ENCODE measurements around the gene CCIN. TPM values are rescaled to one million over a fixed set of nuclear protein-coding genes. Genes with fewer than 3 reads are reported as not detected.

Gene CCIN
- total and polyA plus RNA-seq, 2 of the 4 experiments (the other 2 are of a cell fraction): 0.80 to 1.1 TPM

- dilution Hi-C loops (cut with HindIII; ENCODE audit: low sequenced_read_pairs, unreplicated experiment): no loop called here
- Histone ChIP-seq H3K36me3 (ENCODE audit: control insufficient read depth, insufficient read depth, low read length) (peaks cover 54% of the 10 kb centered on the region), H3K4me3 (ENCODE audit: insufficient read depth, low read depth, low read length) (no peak overlapping the region), H3K79me1 (ENCODE audit: low read depth in 1 of 2, low read length in 2 of 2) (peaks cover 41 to 77% of the 10 kb centered on the region in 2 experiments), H3K27me3 (ENCODE audit: control insufficient read depth, insufficient read depth, low read length) (no peaks in the 10 kb centered on the region), H2BK20ac (ENCODE audit: low read depth, low read length) (no peak overlapping the region), H3K23ac (ENCODE audit: low read depth, low read length) (no peak overlapping the region), H3K4me1 (ENCODE audit: control insufficient read depth, insufficient read depth, low read length) (peaks cover 3% of the 10 kb centered on the region), H3K27ac (ENCODE audit: insufficient read depth, low read length) (no peak overlapping the region), H4K20me1 (ENCODE audit: insufficient read depth, low read length) (peaks cover 18% of the 10 kb centered on the region; the same call in 1 of the 2 replicates), H3K56ac (ENCODE audit: extremely low read depth, insufficient read depth, low read length) (no peak overlapping the region), H4K91ac (ENCODE audit: insufficient read depth, low read depth, low read length) (no peak overlapping the region), H2BK15ac (ENCODE audit: low read depth, low read length) (no peak overlapping the region), H4K5ac (ENCODE audit: low read depth, low read length) (no peak overlapping the region), H2AK9ac (replicated peaks; ENCODE audit: low read depth, low read length, poor library complexity) (no peak overlapping the region), H3K9ac (ENCODE audit: low read depth, low read length) (no peak overlapping the region), H3K4ac (ENCODE audit: low read depth, low read length) (no peak overlapping the region), H3K4me2 (ENCODE audit: low read depth, low read length) (no peak overlapping the region), H2AFZ (replicated peaks; ENCODE audit: low read length, poor library complexity) (no peak overlapping the region), H2AK5ac (ENCODE audit: low read depth, low read length) (no peak overlapping the region), H2BK120ac (ENCODE audit: low read depth, low read length) (no peak overlapping the region), H4K8ac (ENCODE audit: low read depth in 2 of 2, low read length in 2 of 2) (no peak overlapping the region), H3K14ac (replicated peaks; ENCODE audit: low read depth, low read length) (no peak overlapping the region), H2BK5ac (ENCODE audit: low read depth, low read length, poor library complexity, severe bottlenecking) (no peak overlapping the region), H3K9me1 (ENCODE audit: insufficient read depth, low read length) (peaks cover 11% of the 10 kb centered on the region), H3K18ac (ENCODE audit: low read depth, low read length) (no peak overlapping the region), H3K9me3 (ENCODE audit: control insufficient read depth, insufficient read depth, low read length) (peaks cover 6% of the 10 kb centered on the region)
- no TSS peak for BruUV-seq (replicated peaks)
- CTCF ChIA-PET: no interaction called here
- in situ Hi-C loops (cut with MboI; ENCODE audit: low sequenced_read_pairs): no loop called here
- WGBS, 2 experiments (ENCODE audit: extremely low coverage in 2 of 2, insufficient read length in 1 of 2): 100% methylated on average over 1 of the region's 5 CpGs; no CpG with 5 or more reads in 1 of the 2 experiments
- DNase-seq (no peak), ATAC-seq (ENCODE audit: low read depth) (no peak)
- no peak for TF ChIP-seq MXI1 (IDR thresholded peaks at IDR 0.05; ENCODE audit: borderline replicate concordance, low read depth, low read length)
- no peak for TF ChIP-seq NFE2L2 (IDR thresholded peaks at IDR 0.05; ENCODE audit: low read depth, low read length)
- TF ChIP-seq CHD1 (IDR thresholded peaks at IDR 0.05; ENCODE audit: low read depth, low read length): no peak
- TF ChIP-seq MAFK (IDR thresholded peaks at IDR 0.05; ENCODE audit: low read depth, low read length): no peak
- TF ChIP-seq RCOR1 (IDR thresholded peaks at IDR 0.05; ENCODE audit: insufficient replicate concordance, low read length): no peak
- no peak for TF ChIP-seq FOS (IDR thresholded peaks at IDR 0.05; ENCODE audit: low read depth, low read length)
- TF ChIP-seq SMC3 (IDR thresholded peaks at IDR 0.05; ENCODE audit: low read depth, low read length): no peak
- no peak for TF ChIP-seq MAZ (IDR thresholded peaks at IDR 0.05; ENCODE audit: borderline replicate concordance, low read depth, low read length)
- TF ChIP-seq CEBPB (IDR thresholded peaks at IDR 0.05; ENCODE audit: low read depth, low read length): no peak
- TF ChIP-seq BHLHE40 (IDR thresholded peaks at IDR 0.05; ENCODE audit: low read depth, low read length): no peak
- POLR2A ChIA-PET (ENCODE audit: unreplicated experiment): interaction anchor here (0.6 kb wide), 1 partner anchor 16 kb away, joined by 5 read pairs; no protein-coding TSS in a partner anchor
- intact Hi-C loops (cut with micrococcal nuclease): no loop called here
These were observed 48.8 kb downstream of the CCIN start for GRCh38 chr9:36218011-36218410.
